GM18870 (cell line): ENCODE results near the gene RADIL.

Source experiments
- ATAC-seq: cut with Tn5 transposase; IDR thresholded peaks from one replicate; pipeline ENCODE4 v1.9.1; 2021; ENCODE audit warnings: moderate library complexity; ENCODE audit not compliant: unreplicated experiment

Gene RADIL

DNA sequence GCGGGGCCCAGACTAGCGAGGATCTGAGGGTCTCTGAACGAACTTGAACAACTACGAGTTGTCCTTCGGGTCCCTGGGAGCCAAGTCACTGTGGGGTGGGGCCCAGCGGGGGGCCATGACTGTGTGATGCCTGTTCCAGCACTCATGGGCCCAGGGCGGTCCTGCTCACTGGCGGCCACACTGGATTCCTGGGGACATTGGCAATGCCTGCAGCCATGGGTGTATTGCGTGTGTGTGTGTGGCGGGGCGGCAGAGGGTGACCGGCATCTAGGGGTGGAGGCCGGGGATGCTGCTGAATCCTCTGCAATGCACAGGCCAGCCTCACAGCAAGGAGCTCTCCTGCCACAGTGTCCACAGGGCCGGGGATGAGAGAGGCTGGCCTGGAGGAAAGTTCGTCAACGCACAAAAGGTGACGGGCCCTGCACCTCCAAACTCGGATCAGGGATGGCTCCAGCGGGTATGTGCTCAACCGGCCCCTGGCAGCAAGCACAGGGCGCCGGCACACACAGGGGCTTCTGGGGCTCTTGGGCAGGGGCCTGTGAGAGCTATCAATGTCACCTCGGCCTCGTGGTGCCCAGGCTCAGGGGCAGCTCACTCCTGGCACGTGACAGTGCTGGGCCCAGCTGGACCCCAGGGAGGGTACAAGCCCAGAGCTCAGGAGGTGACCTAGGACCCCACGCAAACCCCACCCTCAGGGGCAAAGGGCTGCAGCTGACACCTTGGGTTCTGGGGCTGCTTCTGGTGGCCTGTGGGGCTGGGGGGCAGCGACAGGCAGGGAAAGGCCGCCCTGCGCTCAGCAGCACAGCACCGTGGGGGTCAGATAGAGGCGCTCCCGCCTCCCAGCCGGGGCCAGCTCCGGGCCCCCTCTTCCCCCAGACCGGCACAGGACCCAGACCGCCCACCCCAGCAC lies 49.6 kb downstream of the RADIL start:
- ATAC-seq = no peak

GRCh38 chr7:4833176-4833575 lies 50.3 kb downstream of the RADIL start:
- ATAC-seq = no peak

GRCh38 chr7:4832711-4833110 lies 50.8 kb downstream of the RADIL start:
- ATAC-seq = no peak

DNA sequence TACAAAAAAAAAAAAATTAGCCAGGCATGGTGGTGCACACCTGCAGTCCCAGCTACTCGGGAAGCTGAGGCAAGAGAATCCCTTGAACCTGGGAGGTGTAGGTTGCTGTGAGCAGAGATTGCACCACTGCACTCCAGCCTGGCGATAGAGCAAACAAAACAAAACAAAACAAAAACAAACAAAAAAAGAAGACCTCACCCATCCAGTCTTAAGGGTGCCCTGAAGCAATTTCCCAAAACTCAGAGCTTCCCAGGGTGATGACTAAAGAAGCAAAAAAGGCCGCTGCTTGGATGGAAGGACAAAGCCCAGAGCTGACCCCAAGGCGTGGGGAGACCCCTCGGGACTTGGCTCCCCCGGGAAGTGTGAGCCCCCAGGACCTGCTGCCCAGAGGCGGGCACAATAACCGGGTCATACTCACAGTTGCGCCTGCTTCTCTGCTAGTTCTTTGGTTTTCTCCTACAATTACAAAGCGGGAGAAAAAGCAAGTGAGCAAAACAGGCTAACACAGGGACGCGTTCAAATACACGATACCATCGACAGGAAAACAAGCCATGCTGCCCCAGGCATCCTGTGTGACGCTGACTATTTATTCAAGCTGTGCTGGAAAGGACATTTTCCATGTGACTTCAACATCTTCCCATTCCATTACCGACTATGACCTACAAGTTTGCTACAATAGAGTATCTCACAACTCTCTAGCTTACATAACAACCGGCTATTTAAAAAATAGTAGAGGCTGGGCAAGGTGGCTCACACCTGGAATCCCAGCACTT lies 51.6 kb downstream of the RADIL start:
- no peak for ATAC-seq

- no peak for ATAC-seq
Measured at GRCh38 chr7:4830176-4830575, 53.3 kb downstream of the RADIL start.

- ATAC-seq = no peak
Measured at GRCh38 chr7:4828720-4829383, 54.7 kb downstream of the RADIL start.

DNA sequence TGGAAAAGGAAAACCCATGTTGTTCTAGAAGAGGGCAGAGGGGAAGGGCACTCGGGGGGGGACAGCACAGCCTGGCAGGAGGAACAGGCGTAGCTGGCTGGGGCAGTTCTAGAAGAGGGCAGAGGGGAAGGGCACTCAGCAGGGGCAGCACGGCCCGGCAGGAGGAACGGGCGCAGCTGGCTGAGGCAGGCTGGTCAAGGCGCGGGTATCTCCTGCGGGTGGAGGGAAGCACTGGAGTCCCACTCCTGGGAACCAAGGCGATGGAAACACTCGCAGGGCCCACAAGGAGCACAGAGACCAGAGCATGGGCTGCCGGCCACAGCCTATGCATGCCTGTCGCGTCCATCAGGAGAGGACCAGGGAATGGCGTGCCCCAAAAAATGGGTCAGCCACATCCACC lies 58.4 kb downstream of the RADIL start:
- no peak for ATAC-seq

- ATAC-seq = no peak
Measured at GRCh38 chr7:4824120-4824775, 59.3 kb downstream of the RADIL start.

- ATAC-seq = no peak
Measured at GRCh38 chr7:4823441-4824119, 59.9 kb downstream of the RADIL start.

- ATAC-seq = no peak
Measured at GRCh38 chr7:4822677-4823076, 60.8 kb downstream of the RADIL start.

DNA sequence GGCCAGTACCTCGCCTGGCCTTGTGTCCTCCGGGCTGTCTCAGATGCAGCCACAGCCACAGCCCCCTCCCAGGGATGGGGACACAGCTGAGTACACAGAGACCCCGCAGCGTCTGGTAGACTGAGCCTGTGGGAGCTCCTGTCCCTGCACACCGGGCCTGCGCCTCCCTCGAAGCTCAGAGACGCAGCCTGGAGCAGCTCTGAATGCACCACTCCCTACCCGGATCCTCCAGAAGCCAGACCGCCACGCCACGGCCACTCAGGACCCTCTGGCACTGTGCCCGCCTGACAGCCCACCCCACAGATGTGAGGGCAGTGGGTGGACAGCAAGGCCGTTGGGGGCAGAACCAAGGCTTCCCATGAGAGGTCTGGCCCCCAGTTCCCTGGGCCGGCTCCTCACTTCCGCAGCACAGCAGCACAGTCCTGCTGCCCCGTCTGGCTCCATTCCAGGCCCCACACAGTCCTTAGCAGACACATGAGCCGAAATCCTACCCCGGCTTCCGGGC lies 62.5 kb downstream of the RADIL start:
- ATAC-seq = no peak

GRCh38 chr7:4820405-4820966 lies 63.0 kb downstream of the RADIL start:
- ATAC-seq = no peak

DNA sequence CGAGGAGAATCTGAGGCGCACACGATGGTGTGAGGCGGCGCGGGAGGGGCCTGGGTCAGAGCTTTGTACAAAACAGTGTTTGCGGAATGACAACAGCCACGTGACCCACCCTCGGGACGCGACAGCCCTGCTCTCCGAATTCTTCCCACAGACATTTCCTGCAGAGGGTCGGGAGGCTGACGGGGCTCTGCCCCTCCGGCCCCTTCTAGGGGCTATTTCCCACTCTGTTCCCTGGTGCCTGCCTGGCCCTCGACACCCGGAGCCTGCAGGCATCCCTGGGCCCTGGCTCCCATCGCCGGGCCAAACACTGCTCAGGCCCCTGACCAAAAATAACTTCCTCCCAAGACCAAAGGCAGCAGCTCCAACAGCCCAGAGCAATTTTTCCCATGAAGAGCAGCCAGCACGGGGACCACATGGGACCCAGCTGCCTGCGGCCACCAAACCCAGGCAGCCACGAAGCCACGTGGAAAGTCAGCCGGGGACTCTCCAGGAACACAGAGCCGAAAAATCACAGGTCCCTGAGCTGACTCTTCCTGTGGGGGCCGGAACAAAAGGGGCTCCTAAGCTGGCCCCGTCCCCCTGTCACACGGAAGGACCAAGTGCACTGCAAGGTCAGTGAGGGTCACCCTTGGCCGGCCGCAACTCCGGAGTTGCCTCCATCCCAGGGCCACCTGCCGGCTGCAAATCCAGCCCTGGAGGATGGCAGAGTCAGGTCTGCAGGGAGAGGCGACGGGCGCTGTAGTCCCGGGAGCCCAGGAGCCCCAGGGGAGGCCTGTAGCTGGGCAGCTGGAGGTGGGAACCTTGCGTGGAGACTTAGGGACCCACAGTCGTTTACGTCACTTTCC lies 63.7 kb downstream of the RADIL start:
- ATAC-seq = no peak

GRCh38 chr7:4818000-4818794 lies 65.3 kb downstream of the RADIL start:
- no peak for ATAC-seq

- ATAC-seq = no peak
Measured at GRCh38 chr7:4817178-4817901, 66.2 kb downstream of the RADIL start.

- no peak for ATAC-seq
Measured at GRCh38 chr7:4816419-4817080, 67.0 kb downstream of the RADIL start.
